GM12878 (cell line): ENCODE data around the gene TRABD2B. TPM values are rescaled to one million over a fixed set of nuclear protein-coding genes. Genes with fewer than 3 reads are reported as not detected.

Source experiments
- ATAC-seq: fragments of 200-7000 bp; cut with Tn5 transposase; 3 replicates; pipeline ENCODE4 v1.9.1; 2020; ENCODE audit warnings: mild to moderate bottlenecking, moderate library complexity
- BruUV-seq: library from RNA; stranded (reverse); fragments of 400-500 nt; replicated peaks from 2 replicates; lab custom pipeline; 2021; lab: Mats Ljungman, UMichigan
- CTCF ChIA-PET: fragments of 300-600 bp; sonication (Branson Sonifier 250); formaldehyde crosslinking; extraction: SDS; loops from one replicate; lab custom pipeline; 2021; ENCODE audit warnings: inconsistent platforms; lab: Yijun Ruan, JAX
- POLR2A ChIA-PET: fragments of 350-600 bp; formaldehyde crosslinking; extraction: SDS; loops from one replicate; lab custom pipeline; 2021; ENCODE audit warnings: inconsistent platforms; lab: Charles Lee
- RAD21 ChIA-PET: fragments of 300-600 bp; sonication (Branson Sonifier 250); formaldehyde crosslinking; loops from one replicate; lab custom pipeline; 2023; ENCODE audit warnings: antibody characterized with exemption; ENCODE audit not compliant: unreplicated experiment; lab: Charles Lee
- SMC1A ChIA-PET: fragments of 300-600 bp; sonication (Branson Sonifier 250); formaldehyde crosslinking; loops from one replicate; lab custom pipeline; 2023; ENCODE audit not compliant: unreplicated experiment, uncharacterized antibody; lab: Charles Lee
- DNase-seq: peaks from one replicate; pipeline ENCODE4 v3.0.0-alpha.2; 2011; ENCODE audit warnings: low read depth, low spot score
- FAIRE-seq: peaks from 3 replicates; lab custom pipeline; 2011; peaks lifted over from hg19 to GRCh38; lab: Jason Lieb, UNC
- H2AFZ ChIP-seq: 2 replicates; pipeline ENCODE4 v1.6.0; 2011; ENCODE audit warnings: low read depth, low read length, control low read depth; ENCODE audit not compliant: control insufficient read depth
- H3K27ac ChIP-seq: 2 replicates; pipeline ENCODE4 v1.5.1; 2011; ENCODE audit warnings: control low read depth; ENCODE audit not compliant: control insufficient read depth, insufficient read depth
- H3K27me3 ChIP-seq, 2 experiments: replicated peaks in 1 of 2; 2 replicates each; pipeline versions ENCODE4 v1.6.0 to v1.6.1; 2011; ENCODE audit warnings: low read length in 1 of 2; ENCODE audit not compliant: control insufficient read depth in 2 of 2, insufficient read depth in 2 of 2
- H3K36me3 ChIP-seq, 2 experiments: 2 replicates each; pipeline ENCODE4 v1.5.1; 2011; ENCODE audit warnings: low read length in 1 of 2; ENCODE audit not compliant: control insufficient read depth in 2 of 2, insufficient read depth in 2 of 2
- H3K4me1 ChIP-seq: 2 replicates; pipeline ENCODE4 v1.6.1; 2011; ENCODE audit warnings: mild to moderate bottlenecking, low read length, moderate library complexity, mixed read lengths; ENCODE audit not compliant: control insufficient read depth, insufficient read depth
- H3K4me2 ChIP-seq: 2 replicates; pipeline ENCODE4 v1.6.0; 2011; ENCODE audit warnings: control low read depth; ENCODE audit not compliant: control insufficient read depth, insufficient read depth
- H3K4me3 ChIP-seq: fragments of 200-600 bp; sonication (generic); 2 replicates; pipeline ENCODE4 v1.5.1; 2016
- H3K79me2 ChIP-seq: 2 replicates; pipeline ENCODE4 v1.6.0; 2011; ENCODE audit warnings: low read length; ENCODE audit not compliant: control insufficient read depth, insufficient read depth
- H3K9ac ChIP-seq: 2 replicates; pipeline ENCODE4 v1.8.0; 2011; ENCODE audit warnings: low read length, control low read depth, mixed read lengths; ENCODE audit not compliant: control insufficient read depth, insufficient read depth
- H3K9me3 ChIP-seq: replicated peaks from 3 replicates; pipeline ENCODE4 v1.5.1; 2011; ENCODE audit warnings: mild to moderate bottlenecking, low read length; ENCODE audit not compliant: control insufficient read depth, insufficient read depth
- H4K20me1 ChIP-seq: 2 replicates; pipeline ENCODE4 v1.6.0; 2011; ENCODE audit not compliant: control insufficient read depth, insufficient read depth
- ASH2L ChIP-seq: fragments of 300-600, 200-600 bp; sonication (generic); IDR thresholded peaks from 2 replicates; pipeline ENCODE4 v1.6.1; 2017; ENCODE audit warnings: low read depth, mild to moderate bottlenecking, borderline replicate concordance
- BCL11A ChIP-seq: IDR thresholded peaks from 2 replicates; pipeline ENCODE4 v1.6.1; 2011; ENCODE audit warnings: low read depth, low read length
- EP300 ChIP-seq, 2 experiments: fragments of 150-350 bp in 1 of 2; IDR thresholded peaks; 2 replicates each; pipeline ENCODE4 v1.6.1; 2011 to 2012; ENCODE audit warnings: low read depth in 2 of 2, low read length in 2 of 2, borderline replicate concordance in 1 of 2, improper control_type of control experiment in 1 of 2, inconsistent platforms in 1 of 2; ENCODE audit not compliant: control insufficient read depth in 1 of 2
- ESRRA ChIP-seq: IDR thresholded peaks from 2 replicates; pipeline ENCODE4 v1.6.1; 2012; ENCODE audit warnings: mild to moderate bottlenecking, low read length, improper control_type of control experiment
- EZH2 ChIP-seq: IDR thresholded peaks from 2 replicates; pipeline ENCODE4 v1.6.1; 2012; ENCODE audit warnings: low read depth, mild to moderate bottlenecking, control low read depth, inconsistent platforms, low read length, borderline replicate concordance; ENCODE audit not compliant: control insufficient read depth
- GABPA ChIP-seq: IDR thresholded peaks from 2 replicates; pipeline ENCODE4 v1.6.1; 2014; ENCODE audit warnings: antibody characterized with exemption, low read depth, mild to moderate bottlenecking, inconsistent platforms
- MXI1 ChIP-seq: fragments of 150-350 bp; IDR thresholded peaks from 2 replicates; pipeline ENCODE4 v1.6.1; 2011; ENCODE audit warnings: low read depth, mild to moderate bottlenecking, inconsistent platforms, low read length, improper control_type of control experiment
- MYC ChIP-seq: IDR thresholded peaks from 2 replicates; pipeline ENCODE4 v1.6.1; 2011; ENCODE audit warnings: mild to moderate bottlenecking, low read length, moderate library complexity, inconsistent platforms; ENCODE audit not compliant: insufficient read depth, insufficient replicate concordance, insufficient read length, severe bottlenecking
- ZNF217 ChIP-seq: fragments of 450-650 bp; IDR thresholded peaks from 2 replicates; pipeline ENCODE4 v1.6.1; 2017; ENCODE audit warnings: antibody characterized with exemption, mild to moderate bottlenecking
- WGBS: methylation state at CpG from one replicate; pipeline ENCODE4 v1.1.6; 2016; ENCODE audit warnings: low lambda C conversion rate; ENCODE audit not compliant: insufficient replicate concordance, insufficient coverage; ENCODE audit errors: missing lambda C conversion rate; 5-methylcytosine and 5-hydroxymethylcytosine counted together
- in situ Hi-C: fragments of 300-500 bp; cut with MboI; formaldehyde crosslinking; loops from 9 replicates; pipeline ENCODE4 v1.14.3; 2018; ENCODE audit warnings: mixed read lengths
- intact Hi-C: fragments of 100-400 bp; cut with micrococcal nuclease; formaldehyde crosslinking; loops from one replicate; pipeline ENCODE4 v1.14.2; 2022; ENCODE audit not compliant: unreplicated experiment
- polyA plus RNA-seq, 11 experiments: library from polyadenylated mRNA; depleted of rRNA in 4 of 11; unstranded in 6 of 11; stranded (reverse) in 5 of 11; fragments of >200 nt; fragmentation: Nextera tagmentation in 4 of 11; fragmentation: Illumina TruSeq in 1 of 11; extraction: Ambion mirVana in 4 of 11; extraction: Trizol in 1 of 11; gene quantifications; 1 replicate in 1 of 11; 2 replicates in 10 of 11; pipeline versions ENCODE4 v1.2.1 to v1.2.3, GENCODE V29; 2011 to 2016; ENCODE audit warnings: inconsistent platforms in 2 of 11, missing spikeins in 2 of 11, low read depth in 1 of 11
- total RNA-seq, 4 experiments: library from RNA; depleted of rRNA in 3 of 4; stranded (reverse); fragments of >200 nt in 3 of 4; fragmentation: Illumina TruSeq in 1 of 4; extraction: Trizol in 1 of 4; gene quantifications; 2 replicates each; pipeline versions ENCODE4 v1.2.1 to v1.2.3, GENCODE V29; 2013 to 2021
- TF ChIP-seq, protein P1 (sequence below): IDR thresholded peaks from 2 replicates; pipeline ENCODE4 v1.6.1; 2012; ENCODE audit warnings: low read length, inconsistent platforms
- TF ChIP-seq, protein P2 (sequence below): fragments of 450-650 bp; IDR thresholded peaks from 2 replicates; pipeline ENCODE4 v1.6.1; 2016; ENCODE audit warnings: mild to moderate bottlenecking, moderate library complexity, borderline replicate concordance

TRABD2B gene
- total and polyA plus RNA-seq, 10 of the 15 experiments (the other 5 are each of a cell fraction or from before 2014, with no cell fraction given) = not detected

DNA sequence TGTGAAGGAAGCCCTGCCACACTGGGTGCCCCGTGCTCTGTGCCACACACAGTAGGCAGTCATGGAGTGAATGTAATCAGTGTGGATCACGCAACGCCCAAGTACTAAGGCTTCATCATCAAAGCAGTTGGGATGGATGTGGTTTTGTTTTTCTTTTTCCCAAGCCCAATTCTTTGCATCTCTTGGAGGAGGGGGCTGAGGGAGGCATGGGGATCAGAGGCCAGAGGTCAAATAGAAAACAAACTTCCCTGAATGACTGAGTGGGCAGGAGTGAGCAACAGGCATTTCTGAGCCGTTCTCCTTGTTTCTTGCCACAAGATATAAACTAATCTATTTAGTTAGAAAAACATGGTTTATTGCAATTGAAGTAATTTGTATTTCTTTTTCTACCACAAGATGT, 85.3 kb downstream of the TRABD2B start:
- FAIRE-seq (no peak), ATAC-seq (no peak), DNase-seq (no peak)
- H3K36me3 ChIP-seq = no peaks in the 10 kb centered on the region
- SMC1A ChIA-PET = no interaction called here
- TF ChIP-seq EP300 (IDR thresholded peaks at IDR 0.05; ENCODE audit: borderline replicate concordance in 1 of 2, control insufficient read depth in 1 of 2, low read depth in 2 of 2, low read length in 2 of 2) (no peak), ESRRA (no peak), BCL11A (no peak), ZNF217 (no peak), GABPA (no peak), ASH2L (no peak), EZH2 (no peak), MXI1 (no peak), MYC (no peak)
- TF ChIP-seq, protein P1, sequence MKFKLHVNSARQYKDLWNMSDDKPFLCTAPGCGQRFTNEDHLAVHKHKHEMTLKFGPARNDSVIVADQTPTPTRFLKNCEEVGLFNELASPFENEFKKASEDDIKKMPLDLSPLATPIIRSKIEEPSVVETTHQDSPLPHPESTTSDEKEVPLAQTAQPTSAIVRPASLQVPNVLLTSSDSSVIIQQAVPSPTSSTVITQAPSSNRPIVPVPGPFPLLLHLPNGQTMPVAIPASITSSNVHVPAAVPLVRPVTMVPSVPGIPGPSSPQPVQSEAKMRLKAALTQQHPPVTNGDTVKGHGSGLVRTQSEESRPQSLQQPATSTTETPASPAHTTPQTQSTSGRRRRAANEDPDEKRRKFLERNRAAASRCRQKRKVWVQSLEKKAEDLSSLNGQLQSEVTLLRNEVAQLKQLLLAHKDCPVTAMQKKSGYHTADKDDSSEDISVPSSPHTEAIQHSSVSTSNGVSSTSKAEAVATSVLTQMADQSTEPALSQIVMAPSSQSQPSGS = no peak
- TF ChIP-seq, protein P2, sequence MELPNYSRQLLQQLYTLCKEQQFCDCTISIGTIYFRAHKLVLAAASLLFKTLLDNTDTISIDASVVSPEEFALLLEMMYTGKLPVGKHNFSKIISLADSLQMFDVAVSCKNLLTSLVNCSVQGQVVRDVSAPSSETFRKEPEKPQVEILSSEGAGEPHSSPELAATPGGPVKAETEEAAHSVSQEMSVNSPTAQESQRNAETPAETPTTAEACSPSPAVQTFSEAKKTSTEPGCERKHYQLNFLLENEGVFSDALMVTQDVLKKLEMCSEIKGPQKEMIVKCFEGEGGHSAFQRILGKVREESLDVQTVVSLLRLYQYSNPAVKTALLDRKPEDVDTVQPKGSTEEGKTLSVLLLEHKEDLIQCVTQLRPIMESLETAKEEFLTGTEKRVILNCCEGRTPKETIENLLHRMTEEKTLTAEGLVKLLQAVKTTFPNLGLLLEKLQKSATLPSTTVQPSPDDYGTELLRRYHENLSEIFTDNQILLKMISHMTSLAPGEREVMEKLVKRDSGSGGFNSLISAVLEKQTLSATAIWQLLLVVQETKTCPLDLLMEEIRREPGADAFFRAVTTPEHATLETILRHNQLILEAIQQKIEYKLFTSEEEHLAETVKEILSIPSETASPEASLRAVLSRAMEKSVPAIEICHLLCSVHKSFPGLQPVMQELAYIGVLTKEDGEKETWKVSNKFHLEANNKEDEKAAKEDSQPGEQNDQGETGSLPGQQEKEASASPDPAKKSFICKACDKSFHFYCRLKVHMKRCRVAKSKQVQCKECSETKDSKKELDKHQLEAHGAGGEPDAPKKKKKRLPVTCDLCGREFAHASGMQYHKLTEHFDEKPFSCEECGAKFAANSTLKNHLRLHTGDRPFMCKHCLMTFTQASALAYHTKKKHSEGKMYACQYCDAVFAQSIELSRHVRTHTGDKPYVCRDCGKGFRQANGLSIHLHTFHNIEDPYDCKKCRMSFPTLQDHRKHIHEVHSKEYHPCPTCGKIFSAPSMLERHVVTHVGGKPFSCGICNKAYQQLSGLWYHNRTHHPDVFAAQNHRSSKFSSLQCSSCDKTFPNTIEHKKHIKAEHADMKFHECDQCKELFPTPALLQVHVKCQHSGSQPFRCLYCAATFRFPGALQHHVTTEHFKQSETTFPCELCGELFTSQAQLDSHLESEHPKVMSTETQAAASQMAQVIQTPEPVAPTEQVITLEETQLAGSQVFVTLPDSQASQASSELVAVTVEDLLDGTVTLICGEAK = no peak
- no peak overlapping the region for H3K9ac ChIP-seq
- H3K79me2 ChIP-seq = no peaks in the 10 kb centered on the region
- 10% methylated on average over 4 of the region's 4 CpGs for WGBS
- no peak overlapping the region for H2AFZ ChIP-seq
- no peaks in the 10 kb centered on the region for H3K4me1 ChIP-seq
- no peaks in the 10 kb centered on the region for H3K9me3 ChIP-seq
- no peaks in the 10 kb centered on the region for H4K20me1 ChIP-seq
- CTCF ChIA-PET = no interaction called here
- no peak overlapping the region for H3K27ac ChIP-seq
- H3K4me2 ChIP-seq = no peak overlapping the region
- RAD21 ChIA-PET = no interaction called here
- intact Hi-C loops = no loop called here
- peaks cover 0 to 5% of the 10 kb centered on the region in 2 experiments for H3K27me3 ChIP-seq
- BruUV-seq = no TSS peak
- in situ Hi-C loops = no loop called here
- POLR2A ChIA-PET = no interaction called here
- no peak overlapping the region for H3K4me3 ChIP-seq
